Natural killer cell (primary cell): ENCODE results near the gene UBAC2. TPM values are rescaled to one million over a fixed set of nuclear protein-coding genes. Genes with fewer than 3 reads are reported as not detected.
A peak's percentile ranks its signal among the peaks of the same experiment; 100 is the strongest.

Source experiments
- ATAC-seq, 3 donors: fragments of 150-1000 bp in 2 of 3; fragments of 200-7000 bp in 1 of 3; cut with Tn5 transposase; 1 replicate in 1 of 3; 2 replicates in 2 of 3; pipeline ENCODE4 v1.10.0; 2021; ENCODE audit warnings: mild to moderate bottlenecking in 2 of 3, moderate library complexity in 2 of 3
- DNase-seq, 2 donors: peaks; one replicate each; pipeline versions ENCODE4 v3.0.0 to v3.0.0-alpha.2; 2013 to 2021; ENCODE audit warnings: mixed read lengths in 1 of 2
- H3K27ac ChIP-seq: one replicate; pipeline ENCODE4 v1.5.1; 2013; ENCODE audit warnings: mild to moderate bottlenecking, low read length
- H3K27me3 ChIP-seq: one replicate; pipeline ENCODE4 v1.6.1; 2013; ENCODE audit warnings: low read length; ENCODE audit not compliant: control insufficient read depth, insufficient read depth
- H3K36me3 ChIP-seq: one replicate; pipeline ENCODE4 v1.6.1; 2013; ENCODE audit warnings: low read length; ENCODE audit not compliant: control insufficient read depth, insufficient read depth
- H3K4me1 ChIP-seq: one replicate; pipeline ENCODE4 v1.6.1; 2013; ENCODE audit warnings: low read length; ENCODE audit not compliant: control insufficient read depth, insufficient read depth
- H3K4me3 ChIP-seq: one replicate; pipeline ENCODE4 v1.5.1; 2013; ENCODE audit warnings: low read length
- H3K9me3 ChIP-seq: one replicate; pipeline ENCODE4 v1.6.1; 2013; ENCODE audit warnings: low read length; ENCODE audit not compliant: control insufficient read depth, insufficient read depth
- H3K27ac Mint-ChIP-seq, 2 donors: one replicate each; pipeline ENCODE4 v1.8.0; 2022; ENCODE audit warnings: mild to moderate bottlenecking in 2 of 2, mixed read lengths in 2 of 2, moderate library complexity in 1 of 2
- H3K27me3 Mint-ChIP-seq, 2 donors: one replicate each; pipeline ENCODE4 v1.8.0; 2022; ENCODE audit warnings: low read depth in 2 of 2, mixed read lengths in 2 of 2
- H3K36me3 Mint-ChIP-seq: one replicate; pipeline ENCODE4 v1.8.0; 2022; ENCODE audit warnings: mixed read lengths
- H3K4me1 Mint-ChIP-seq, 2 donors: one replicate each; pipeline ENCODE4 v1.8.0; 2022; ENCODE audit warnings: mixed read lengths in 2 of 2
- H3K4me3 Mint-ChIP-seq: one replicate; pipeline ENCODE4 v1.8.0; 2022; ENCODE audit warnings: mild to moderate bottlenecking, moderate library complexity, mixed read lengths
- H3K9me3 Mint-ChIP-seq, 2 donors: one replicate each; pipeline ENCODE4 v1.8.0; 2022; ENCODE audit warnings: mixed read lengths in 2 of 2
- WGBS: methylation state at CpG from one replicate; pipeline ENCODE4 v1.1.7; 2013; ENCODE audit warnings: missing lambda C conversion rate; ENCODE audit not compliant: insufficient coverage; 5-methylcytosine and 5-hydroxymethylcytosine counted together
- intact Hi-C: fragments of 100-400 bp; cut with micrococcal nuclease; formaldehyde crosslinking; loops from one replicate; pipeline ENCODE4 v1.14.2; 2022
- total RNA-seq, 4 donors: library from RNA; stranded (reverse); fragments of 120-200 nt in 1 of 4; gene quantifications; one replicate each; pipeline versions ENCODE4 v1.2.3 to v1.2.4, GENCODE V29; 2013 to 2022
- TF ChIP-seq, protein P1 (sequence below): fragments of 200-600 bp; IDR thresholded peaks from one replicate; pipeline ENCODE4 v1.8.0; 2022; ENCODE audit warnings: antibody characterized with exemption

Gene UBAC2
- total RNA-seq, 3 donors from 2014 or later (not counting 1 experiment from before 2014, with no cell fraction given) = 50.6 to 59.1 (median 56.4) TPM

DNA sequence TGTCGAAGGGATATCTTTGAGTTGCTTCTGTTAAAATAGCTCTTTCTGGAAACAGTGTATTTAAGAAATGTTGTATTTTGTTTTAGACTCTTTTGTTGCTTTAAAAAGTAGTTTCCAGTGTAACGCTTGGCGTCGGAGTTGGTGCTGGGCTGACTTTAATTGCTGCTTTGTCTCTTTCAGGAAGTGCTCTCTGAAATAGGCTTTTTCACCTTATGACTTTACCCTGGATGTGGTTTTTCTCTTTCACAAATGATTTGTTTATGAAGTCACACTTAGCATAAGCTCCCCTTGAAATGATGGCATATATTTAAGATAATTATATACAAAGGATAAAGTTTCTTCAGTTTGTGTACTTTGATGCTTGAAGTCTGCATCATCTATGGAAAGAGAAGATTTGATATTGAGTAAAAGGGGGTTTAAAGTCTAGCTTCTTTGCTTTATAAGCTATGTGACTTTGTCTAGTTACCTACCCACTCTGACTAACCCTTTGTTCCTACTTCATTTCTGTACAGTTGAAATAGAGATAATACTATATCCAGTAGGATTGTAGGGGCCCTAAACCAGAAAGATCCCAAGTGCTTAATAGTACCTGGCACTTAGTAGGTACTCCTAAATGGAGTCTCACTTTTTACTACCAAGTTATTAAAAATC is 57.7 kb downstream of the UBAC2 start, which contains the start of gene GPR18:
Gene GPR18 (minus strand): TSS at position 170 of the 651 bp plus-strand sequence. CDS start 2,507 bp downstream, outside the sequence.
- DNase-seq (peak in 1 of 2 donors; percentile 75), ATAC-seq (peak; percentile 79 to 89 (median 88))
- peaks cover 48 to 64% of the 10 kb centered on the region in 2 donors for H3K4me1 Mint-ChIP-seq
- H3K9me3 Mint-ChIP-seq = no peaks in the 10 kb centered on the region
- no peaks in the 10 kb centered on the region for H3K27me3 ChIP-seq
- H3K27ac Mint-ChIP-seq = peak within 1 kb of the TSS; percentile 87 to 97
- TF ChIP-seq, protein P1, sequence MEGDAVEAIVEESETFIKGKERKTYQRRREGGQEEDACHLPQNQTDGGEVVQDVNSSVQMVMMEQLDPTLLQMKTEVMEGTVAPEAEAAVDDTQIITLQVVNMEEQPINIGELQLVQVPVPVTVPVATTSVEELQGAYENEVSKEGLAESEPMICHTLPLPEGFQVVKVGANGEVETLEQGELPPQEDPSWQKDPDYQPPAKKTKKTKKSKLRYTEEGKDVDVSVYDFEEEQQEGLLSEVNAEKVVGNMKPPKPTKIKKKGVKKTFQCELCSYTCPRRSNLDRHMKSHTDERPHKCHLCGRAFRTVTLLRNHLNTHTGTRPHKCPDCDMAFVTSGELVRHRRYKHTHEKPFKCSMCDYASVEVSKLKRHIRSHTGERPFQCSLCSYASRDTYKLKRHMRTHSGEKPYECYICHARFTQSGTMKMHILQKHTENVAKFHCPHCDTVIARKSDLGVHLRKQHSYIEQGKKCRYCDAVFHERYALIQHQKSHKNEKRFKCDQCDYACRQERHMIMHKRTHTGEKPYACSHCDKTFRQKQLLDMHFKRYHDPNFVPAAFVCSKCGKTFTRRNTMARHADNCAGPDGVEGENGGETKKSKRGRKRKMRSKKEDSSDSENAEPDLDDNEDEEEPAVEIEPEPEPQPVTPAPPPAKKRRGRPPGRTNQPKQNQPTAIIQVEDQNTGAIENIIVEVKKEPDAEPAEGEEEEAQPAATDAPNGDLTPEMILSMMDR = no peak
- peaks cover 18% of the 10 kb centered on the region for H3K4me1 ChIP-seq
- peak within 1 kb of the TSS; percentile 91 for H3K27ac ChIP-seq
- no peaks in the 10 kb centered on the region for H3K27me3 Mint-ChIP-seq
- 0% methylated on average over 4 of the region's 4 CpGs for WGBS
- peak within 1 kb of the TSS; percentile 78 for H3K4me3 ChIP-seq
- peaks cover 27% of the 10 kb centered on the region for H3K36me3 ChIP-seq
- peak within 1 kb of the TSS; percentile 93 for H3K4me3 Mint-ChIP-seq
- intact Hi-C loops = loop anchor here (1.0 to 2.0 kb wide), 3 partner anchors 39 to 82 kb away; no protein-coding TSS in a partner anchor
- peaks cover 13% of the 10 kb centered on the region for H3K36me3 Mint-ChIP-seq
- no peaks in the 10 kb centered on the region for H3K9me3 ChIP-seq

DNA sequence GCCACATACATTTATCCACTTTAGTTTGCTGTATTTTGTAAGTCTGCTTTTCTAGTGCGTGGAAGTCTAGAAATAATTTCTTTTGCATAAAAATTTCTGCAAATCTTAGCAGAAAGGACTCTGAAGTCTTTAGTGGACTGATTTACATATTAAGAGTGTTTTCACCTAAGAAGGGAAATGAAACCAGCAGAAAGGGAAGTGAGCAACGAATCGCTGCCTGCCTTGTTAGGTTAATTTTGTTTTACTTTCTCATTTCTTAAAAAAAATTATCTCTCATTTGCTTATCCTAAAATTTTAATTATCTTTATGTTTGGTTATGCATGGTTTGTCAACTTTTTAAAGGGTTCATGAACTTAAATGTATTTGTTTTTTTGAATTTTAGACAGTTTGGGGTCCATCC is 58.3 kb downstream of the UBAC2 start:
- Mint-ChIP-seq H3K27ac (peak overlapping the region; percentile 87 to 97), H3K27me3 (no peaks in the 10 kb centered on the region), H3K9me3 (no peaks in the 10 kb centered on the region), H3K36me3 (peaks cover 13% of the 10 kb centered on the region), H3K4me1 (peaks cover 54 to 66% of the 10 kb centered on the region in 2 donors), H3K4me3 (peak overlapping the region; percentile 90)
- intact Hi-C loops = loop anchor here (1.0 to 2.0 kb wide), 3 partner anchors 40 to 82 kb away; no protein-coding TSS in a partner anchor
- DNase-seq = peak in 1 of 2 donors; percentile 75
- Histone ChIP-seq H3K9me3 (no peaks in the 10 kb centered on the region), H3K4me3 (peak overlapping the region; percentile 78), H3K27me3 (no peaks in the 10 kb centered on the region), H3K27ac (peak overlapping the region; percentile 91), H3K36me3 (peaks cover 23% of the 10 kb centered on the region), H3K4me1 (peaks cover 20% of the 10 kb centered on the region)
- 0% methylated on average over 1 of the region's 3 CpGs for WGBS
- TF ChIP-seq, protein P1 = no peak
- ATAC-seq = peak; percentile 59 to 70 (median 63)

DNA sequence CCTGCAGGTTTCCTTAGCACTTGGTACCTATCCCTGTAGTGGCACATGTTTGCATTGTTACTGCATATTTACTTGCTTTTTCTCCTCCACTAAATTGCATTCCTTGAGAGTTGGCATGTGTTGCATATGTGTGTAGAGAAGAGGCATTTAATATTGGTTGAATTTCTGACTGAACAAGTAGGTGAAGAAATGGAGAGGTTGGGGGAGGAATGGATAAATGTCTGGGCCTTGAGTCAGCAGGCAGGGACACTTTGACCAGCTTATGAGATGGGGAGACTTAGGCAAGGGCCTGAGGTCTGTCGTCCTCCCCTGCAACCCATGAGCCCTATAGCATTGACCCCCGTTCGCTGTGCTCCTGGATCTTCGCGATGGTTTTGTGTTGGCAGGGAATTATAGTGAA is 59.6 kb downstream of the UBAC2 start:
- Histone ChIP-seq H3K27ac (peak overlapping the region; percentile 91), H3K4me1 (peaks cover 24% of the 10 kb centered on the region), H3K27me3 (no peaks in the 10 kb centered on the region), H3K4me3 (no peak overlapping the region), H3K9me3 (no peaks in the 10 kb centered on the region), H3K36me3 (peaks cover 13% of the 10 kb centered on the region)
- Mint-ChIP-seq H3K4me1 (peaks cover 55 to 56% of the 10 kb centered on the region in 2 donors), H3K27me3 (no peaks in the 10 kb centered on the region), H3K4me3 (peak overlapping the region; percentile 69), H3K27ac (peak overlapping the region; percentile 87 to 97), H3K9me3 (no peaks in the 10 kb centered on the region), H3K36me3 (peaks cover 4% of the 10 kb centered on the region)
- WGBS = 95% methylated on average over 5 of the region's 5 CpGs
- no peak for DNase-seq
- TF ChIP-seq, protein P1 = no peak
- intact Hi-C loops = loop anchor here (10.0 kb wide), 1 partner anchor 235 kb away; no protein-coding TSS in a partner anchor
- ATAC-seq = no peak
